ENCODE measurements around the gene UTP4. TPM values are rescaled to one million over a fixed set of nuclear protein-coding genes. Genes with fewer than 3 reads are reported as not detected.
A peak's percentile ranks its signal among the peaks of the same experiment; 100 is the strongest.
"Not testable (repeated sequence)": the region's sequence is repeated elsewhere in the genome, so short reads cannot be mapped to it uniquely, and the experiment has no call there.

Gene UTP4
- total RNA-seq, 1 donor = 29.3 TPM

DNA sequence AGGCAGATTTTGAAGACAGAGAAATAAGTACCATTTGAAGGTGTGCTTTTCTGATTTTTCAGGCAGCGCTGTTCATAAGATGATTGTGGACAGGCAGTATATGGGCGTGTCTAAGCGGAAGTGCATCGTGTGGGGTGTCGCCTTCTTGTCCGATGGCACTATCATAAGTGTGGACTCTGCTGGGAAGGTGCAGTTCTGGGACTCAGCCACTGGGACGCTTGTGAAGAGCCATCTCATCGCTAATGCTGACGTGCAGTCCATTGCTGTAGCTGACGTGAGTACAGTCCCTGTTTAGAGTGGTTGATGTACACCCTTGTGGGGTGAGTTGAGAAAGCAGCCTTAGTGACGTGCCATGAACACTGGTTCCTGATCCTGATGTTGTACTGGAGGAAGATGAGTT lies 10.7 kb downstream of the UTP4 start:
- H3K4me3 ChIP-seq (ENCODE audit: low read depth, low read length) = no peak overlapping the region
- DNase-seq (ENCODE audit: low read depth) = no peak
- TF ChIP-seq, protein P1, sequence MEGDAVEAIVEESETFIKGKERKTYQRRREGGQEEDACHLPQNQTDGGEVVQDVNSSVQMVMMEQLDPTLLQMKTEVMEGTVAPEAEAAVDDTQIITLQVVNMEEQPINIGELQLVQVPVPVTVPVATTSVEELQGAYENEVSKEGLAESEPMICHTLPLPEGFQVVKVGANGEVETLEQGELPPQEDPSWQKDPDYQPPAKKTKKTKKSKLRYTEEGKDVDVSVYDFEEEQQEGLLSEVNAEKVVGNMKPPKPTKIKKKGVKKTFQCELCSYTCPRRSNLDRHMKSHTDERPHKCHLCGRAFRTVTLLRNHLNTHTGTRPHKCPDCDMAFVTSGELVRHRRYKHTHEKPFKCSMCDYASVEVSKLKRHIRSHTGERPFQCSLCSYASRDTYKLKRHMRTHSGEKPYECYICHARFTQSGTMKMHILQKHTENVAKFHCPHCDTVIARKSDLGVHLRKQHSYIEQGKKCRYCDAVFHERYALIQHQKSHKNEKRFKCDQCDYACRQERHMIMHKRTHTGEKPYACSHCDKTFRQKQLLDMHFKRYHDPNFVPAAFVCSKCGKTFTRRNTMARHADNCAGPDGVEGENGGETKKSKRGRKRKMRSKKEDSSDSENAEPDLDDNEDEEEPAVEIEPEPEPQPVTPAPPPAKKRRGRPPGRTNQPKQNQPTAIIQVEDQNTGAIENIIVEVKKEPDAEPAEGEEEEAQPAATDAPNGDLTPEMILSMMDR (IDR thresholded peaks at IDR 0.05; ENCODE audit: insufficient read depth, low read length) = peak; percentile 8

DNA sequence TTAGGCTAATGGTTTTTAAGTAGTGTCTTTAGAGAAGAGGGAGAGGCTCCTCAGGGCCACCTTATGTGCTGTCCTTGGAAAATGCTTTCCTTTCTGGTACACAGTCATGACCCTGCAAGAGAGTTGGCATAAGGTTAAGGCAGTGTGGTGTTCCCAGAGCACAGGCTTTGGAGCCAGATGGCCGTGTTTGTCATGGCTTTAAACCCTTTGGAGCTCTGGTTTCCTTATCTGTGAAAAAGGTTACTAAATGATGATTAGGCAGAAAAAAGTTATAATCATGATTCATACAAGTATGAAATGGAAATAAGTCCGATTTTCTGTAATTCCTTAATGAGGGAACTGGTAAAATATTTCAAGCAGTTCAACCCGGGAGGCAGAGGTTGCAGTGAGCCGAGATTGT lies 13.2 kb downstream of the UTP4 start:
- H3K4me3 ChIP-seq (ENCODE audit: low read depth, low read length) = no peak overlapping the region
- peak; percentile 78 for DNase-seq (ENCODE audit: low read depth)
- TF ChIP-seq, protein P1 (IDR thresholded peaks at IDR 0.05; ENCODE audit: insufficient read depth, low read length) = no peak

GRCh38 chr16:69149621-69150020 lies 17.2 kb downstream of the UTP4 start:
- DNase-seq (ENCODE audit: low read depth); H3K4me3 ChIP-seq (ENCODE audit: low read depth, low read length): not testable (repeated sequence)

DNA sequence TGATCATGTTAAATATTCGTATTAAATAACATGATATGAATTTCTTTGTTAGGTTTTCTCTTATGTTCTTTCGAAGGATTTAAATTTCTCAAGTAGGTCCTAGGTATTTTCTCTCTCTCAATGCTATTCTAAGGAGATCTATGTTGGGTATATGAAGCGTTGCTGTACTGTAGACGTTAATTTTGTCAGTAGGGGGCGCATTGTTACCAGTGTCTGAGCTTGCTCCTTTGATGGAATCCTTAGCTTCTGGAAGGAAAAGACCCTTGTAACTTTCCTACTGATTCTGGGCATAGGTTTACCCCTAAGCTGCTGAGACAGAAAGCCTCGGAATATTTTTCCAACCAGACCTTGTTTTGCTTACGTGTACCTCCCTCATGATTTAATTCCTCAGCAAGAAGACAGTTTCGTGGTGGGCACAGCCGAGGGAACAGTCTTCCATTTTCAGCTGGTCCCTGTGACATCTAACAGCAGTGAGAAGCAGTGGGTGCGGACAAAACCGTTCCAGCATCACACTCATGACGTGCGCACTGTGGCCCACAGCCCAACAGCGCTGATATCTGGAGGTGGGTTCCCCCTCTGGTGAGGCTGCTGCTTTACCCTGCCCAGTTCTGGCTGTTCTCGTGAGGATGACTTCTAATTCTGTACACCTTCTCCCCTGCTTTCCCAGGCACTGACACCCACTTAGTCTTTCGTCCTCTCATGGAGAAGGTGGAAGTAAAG lies 17.9 kb downstream of the UTP4 start:
- DNase-seq (ENCODE audit: low read depth) = peak; percentile 88

GRCh38 chr16:69157196-69157595 lies 24.7 kb downstream of the UTP4 start:
- H3K4me3 ChIP-seq (ENCODE audit: low read depth, low read length) = no peak overlapping the region
- no peak for DNase-seq (ENCODE audit: low read depth)
- TF ChIP-seq, protein P1 (IDR thresholded peaks at IDR 0.05; ENCODE audit: insufficient read depth, low read length) = no peak

More for the DNA sequence above, 17.9 kb downstream of the UTP4 start:
- TF ChIP-seq, protein P1 (IDR thresholded peaks at IDR 0.05; ENCODE audit: insufficient read depth, low read length) = peak; percentile 78
- H3K4me3 ChIP-seq (ENCODE audit: low read depth, low read length) = no peak overlapping the region

DNA sequence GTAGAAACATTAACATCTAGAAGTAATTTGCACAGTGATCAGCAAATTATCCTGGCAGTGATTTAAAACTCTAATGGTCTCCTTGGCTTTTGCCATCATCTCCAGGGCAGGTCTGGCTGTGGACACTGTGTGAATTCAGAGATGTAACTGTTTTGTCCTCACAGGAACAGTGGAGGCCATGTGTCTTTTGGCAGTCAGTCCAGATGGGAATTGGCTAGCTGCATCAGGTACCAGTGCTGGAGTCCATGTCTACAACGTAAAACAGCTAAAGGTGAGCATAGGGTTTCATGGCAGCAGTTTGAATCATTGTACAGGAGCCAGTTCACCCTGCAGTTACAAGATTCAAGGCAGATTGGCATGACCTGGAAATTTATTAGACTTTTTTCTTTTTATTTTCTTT lies 27.7 kb downstream of the UTP4 start:
- no peak overlapping the region for H3K4me3 ChIP-seq (ENCODE audit: low read depth, low read length)
- TF ChIP-seq, protein P1 (IDR thresholded peaks at IDR 0.05; ENCODE audit: insufficient read depth, low read length) = no peak
- no peak for DNase-seq (ENCODE audit: low read depth)

- DNase-seq (ENCODE audit: low read depth) = no peak
- TF ChIP-seq, protein P1 (IDR thresholded peaks at IDR 0.05; ENCODE audit: insufficient read depth, low read length) = no peak
- no peak overlapping the region for H3K4me3 ChIP-seq (ENCODE audit: low read depth, low read length)
Measured at GRCh38 chr16:69165584-69165983, 33.1 kb downstream of the UTP4 start.
